HT-29 (cell line): ENCODE data around the gene MACROD1. TPM values are rescaled to one million over a fixed set of nuclear protein-coding genes. Genes with fewer than 3 reads are reported as not detected.
"Not testable (repeated sequence)": the region's sequence is repeated elsewhere in the genome, so short reads cannot be mapped to it uniquely, and the experiment has no call there.

ENCODE experiments used
- DNase-seq: peaks from one replicate; pipeline ENCODE4 v3.0.0-alpha.2; 2015; ENCODE audit warnings: low spot score
- total RNA-seq: library from RNA; depleted of rRNA; stranded (reverse); fragments of >200 nt; shearing (Covaris generic); gene quantifications from 2 replicates; pipeline ENCODE4 v1.2.3, GENCODE V29; 2014

Gene MACROD1
- total RNA-seq, 1 experiment from 2014 or later, result 226 TPM

GRCh38 chr11:64185693-64186491, 20.0 kb upstream of the MACROD1 start, which contains the start of gene STIP1:
STIP1 (plus strand) TSS chr11:64186171; CDS start chr11:64186262, 91 bp downstream.
- peak; percentile 100 for DNase-seq

- peak; percentile 93 for DNase-seq
Observed at GRCh38 chr11:64185175-64185692, 19.3 kb upstream of the MACROD1 start.

- no peak for DNase-seq
Observed at GRCh38 chr11:64183890-64184289, 18.0 kb upstream of the MACROD1 start.

DNA sequence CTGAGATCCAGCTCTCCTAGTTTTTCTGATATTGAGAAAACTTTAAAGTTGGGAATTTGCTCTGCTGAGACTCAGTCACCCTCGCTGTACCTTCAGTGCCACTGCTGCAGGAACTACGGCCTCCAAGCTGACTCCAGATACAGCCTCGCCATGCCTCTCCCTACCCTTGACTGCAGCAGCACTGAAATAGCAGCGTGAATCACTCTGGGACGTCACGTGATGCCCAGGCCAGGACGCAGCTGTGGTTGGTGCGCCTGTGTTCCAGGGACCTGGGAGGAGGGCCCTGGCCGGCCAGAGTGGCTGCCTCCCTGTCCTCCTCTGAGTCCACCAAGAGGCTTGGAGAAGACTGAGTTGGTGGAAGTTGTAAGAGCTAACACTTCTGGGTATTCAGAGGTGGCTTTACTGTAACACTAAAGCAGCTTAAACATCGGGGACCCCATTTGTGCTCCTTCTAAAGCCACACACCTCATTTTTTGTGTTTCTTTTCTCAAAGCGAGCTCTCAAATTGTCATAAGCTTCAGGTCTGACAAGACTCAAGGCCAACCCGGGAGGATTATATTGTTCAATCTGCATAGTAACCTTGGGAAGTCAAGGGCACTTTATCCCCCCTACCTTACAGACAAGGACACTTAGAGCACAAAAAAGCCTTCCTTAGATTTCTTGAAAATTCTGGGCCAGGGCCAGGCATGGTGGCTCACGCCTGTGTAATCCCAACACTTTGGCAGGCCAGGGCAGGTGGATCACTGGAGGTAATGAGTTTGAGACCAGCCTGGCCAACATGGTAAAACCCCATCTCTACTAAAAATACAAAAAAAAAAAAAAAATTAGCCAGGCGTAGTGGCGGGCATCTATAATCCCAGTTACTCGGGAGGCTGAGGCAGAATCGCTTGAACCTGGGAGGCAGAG, 15.8 kb upstream of the MACROD1 start:
- DNase-seq, result peak; percentile 93

- DNase-seq, result no peak
Observed at GRCh38 chr11:64180891-64181290, 15.0 kb upstream of the MACROD1 start.

GRCh38 chr11:64178951-64179639, 13.2 kb upstream of the MACROD1 start:
- no peak for DNase-seq

DNA sequence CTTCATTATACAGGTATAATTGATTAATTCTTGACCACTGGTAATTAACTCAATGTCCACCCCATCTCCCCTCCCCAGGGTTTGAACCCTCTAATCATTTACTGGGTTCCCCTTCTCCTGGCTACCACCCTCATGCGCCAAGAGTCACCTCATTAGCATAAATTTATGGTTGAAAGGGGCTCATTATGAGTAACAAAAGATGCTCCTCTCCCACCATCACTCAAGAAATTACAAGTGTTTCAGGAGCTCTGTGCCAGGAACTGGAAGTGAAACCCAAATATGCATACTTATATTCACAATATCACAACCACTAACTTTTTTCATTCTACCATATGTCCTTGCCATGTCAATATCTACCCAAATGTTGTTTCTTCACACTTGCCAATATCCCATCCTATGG, 12.3 kb upstream of the MACROD1 start:
- no peak for DNase-seq

DNA sequence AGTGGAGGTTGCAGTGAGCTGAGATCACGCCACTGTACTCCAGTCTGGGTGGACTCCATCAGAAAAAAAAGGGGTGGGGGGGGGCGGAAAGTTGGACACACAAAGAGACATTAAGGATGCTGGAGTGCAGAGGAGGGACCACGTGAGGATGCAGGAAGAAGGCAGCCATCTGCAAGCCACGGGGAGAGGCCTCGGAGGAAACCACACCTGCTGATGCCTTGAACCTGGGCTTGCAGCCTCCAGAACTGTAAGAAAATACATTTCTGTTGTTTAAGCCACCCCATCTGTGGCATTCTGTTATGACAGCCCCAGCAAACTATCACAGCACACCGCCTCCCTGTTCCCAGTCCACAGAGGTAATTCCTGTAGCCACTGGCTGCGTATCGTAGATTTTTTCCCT, 10.8 kb upstream of the MACROD1 start:
- DNase-seq, result no peak

GRCh38 chr11:64173616-64174355, 7.9 kb upstream of the MACROD1 start:
- DNase-seq, result no peak

DNA sequence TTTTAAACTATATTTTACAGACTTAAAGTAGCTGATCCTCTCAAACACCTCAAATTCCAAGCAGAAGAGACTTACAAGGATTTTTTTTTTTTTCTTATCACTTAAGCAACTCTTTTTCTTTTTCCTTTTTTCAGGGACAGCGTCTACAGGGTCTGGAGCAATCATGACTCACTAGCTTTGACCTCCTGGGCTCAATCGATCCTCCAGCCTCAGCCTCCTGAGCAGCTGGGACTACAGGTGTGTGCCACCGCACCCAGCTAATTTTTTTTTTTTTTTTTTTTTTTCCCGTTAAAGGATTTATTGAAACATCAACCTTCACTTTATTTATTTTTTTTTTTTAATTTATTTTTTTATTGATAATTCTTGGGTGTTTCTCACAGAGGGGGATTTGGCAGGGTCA, 4.5 kb upstream of the MACROD1 start:
- no peak for DNase-seq

GRCh38 chr11:64165481-64165841, 452 bp downstream of the MACROD1 start:
- peak; percentile 22 for DNase-seq

DNA sequence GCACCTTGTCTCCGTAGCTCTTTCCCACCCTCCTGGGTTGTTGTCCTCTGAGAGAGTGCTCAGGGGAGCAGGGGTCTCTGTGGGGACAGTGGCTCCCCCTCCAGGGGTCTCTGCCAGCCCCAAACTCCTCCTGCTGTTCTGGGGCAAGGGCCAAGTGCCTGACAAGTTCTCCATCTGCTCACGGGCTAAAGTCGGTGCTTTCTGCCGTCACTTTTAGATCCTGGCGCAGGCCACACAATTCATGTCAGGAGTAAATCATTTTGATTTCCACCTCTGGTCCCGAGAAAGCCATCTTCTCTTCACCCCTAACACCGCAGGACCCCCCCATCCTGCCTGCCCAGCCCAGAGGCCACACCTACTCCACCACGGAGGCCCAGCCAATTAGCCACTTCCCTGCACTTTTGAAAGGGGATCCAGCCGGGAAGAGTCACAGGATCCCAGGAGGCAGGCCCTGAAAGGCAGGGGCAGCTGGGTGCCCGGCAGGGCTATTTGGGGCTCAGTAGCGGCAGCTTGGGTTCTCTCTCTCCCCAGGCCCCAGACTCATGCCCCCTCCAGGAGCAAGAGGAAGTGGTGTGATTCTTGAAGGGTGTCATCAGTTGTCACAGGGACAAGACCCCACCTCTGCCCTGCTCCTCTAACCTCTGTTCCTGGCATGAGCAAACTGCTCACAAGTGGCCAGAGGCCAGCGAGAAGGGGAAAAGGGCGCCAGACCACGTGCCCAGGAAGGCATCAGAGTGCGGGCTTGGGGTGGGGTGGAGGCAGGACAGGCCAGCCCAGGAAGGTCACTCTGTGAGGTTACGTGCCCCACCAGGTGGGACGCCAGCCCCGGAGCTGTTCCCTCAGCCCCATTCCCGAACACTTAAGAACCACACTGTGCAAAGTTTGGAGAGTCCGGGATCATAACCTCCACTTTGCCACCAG, 1.3 kb downstream of the MACROD1 start:
- peak; percentile 57 for DNase-seq

GRCh38 chr11:64163951-64164350, 2.0 kb downstream of the MACROD1 start:
- DNase-seq, result no peak

DNA sequence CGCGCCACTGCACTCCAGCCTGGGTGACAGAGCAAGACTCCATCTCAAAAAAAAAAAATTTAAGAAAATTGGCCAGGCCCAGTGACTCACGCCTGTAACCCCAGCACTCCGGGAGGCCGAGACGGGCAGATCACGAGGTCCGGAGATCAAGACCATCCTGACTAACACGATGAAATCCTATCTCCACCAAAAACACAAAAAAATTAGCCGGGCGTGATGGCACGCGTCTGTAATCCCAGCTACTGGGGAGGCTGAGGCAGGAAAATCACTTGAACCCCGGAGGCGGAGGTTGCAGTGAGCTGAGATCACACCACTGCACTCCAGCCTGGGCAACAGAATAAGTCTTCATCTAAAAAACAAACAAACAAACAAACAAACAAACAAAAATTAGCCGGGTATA, 3.1 kb downstream of the MACROD1 start:
- DNase-seq, result not testable (repeated sequence)

GRCh38 chr11:64161037-64161436, 4.9 kb downstream of the MACROD1 start:
- no peak for DNase-seq

GRCh38 chr11:64157631-64158394, 8.1 kb downstream of the MACROD1 start:
- DNase-seq, result no peak

DNA sequence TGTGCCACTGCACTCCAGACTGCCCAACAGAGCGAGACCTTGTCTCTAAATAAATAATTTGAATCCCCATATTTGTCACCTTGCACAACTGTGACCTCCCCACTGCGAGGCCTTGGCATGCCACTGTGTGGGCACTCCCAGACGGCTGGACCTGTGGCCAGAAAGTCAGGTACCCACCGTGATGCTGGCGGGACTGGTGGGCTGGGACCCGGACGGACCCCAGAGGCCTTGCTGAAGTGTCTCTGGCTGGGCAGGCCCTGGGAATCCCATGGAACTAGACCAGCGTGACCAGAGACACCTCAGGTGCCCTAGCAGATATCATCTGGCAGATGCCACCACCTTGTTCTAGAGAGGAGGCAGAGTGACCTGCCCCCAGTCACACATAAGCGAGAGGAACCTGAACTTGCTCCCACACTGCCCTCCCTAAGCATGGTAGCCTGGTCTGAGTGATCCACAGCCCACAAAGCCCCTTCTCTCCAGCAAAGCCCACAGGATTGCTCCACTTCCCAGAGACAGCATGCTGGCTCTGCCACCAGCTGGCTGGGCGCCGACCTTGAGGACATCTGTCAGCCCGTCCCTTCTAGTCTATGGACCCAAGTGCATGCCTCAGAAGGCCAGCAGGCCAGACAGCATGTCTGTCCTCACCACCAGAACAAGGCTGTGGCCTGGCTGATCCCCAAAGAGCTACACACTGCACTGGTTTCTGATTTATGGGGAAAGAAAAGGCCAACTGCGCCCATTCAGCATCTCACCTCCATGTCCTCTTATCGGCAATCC, 9.5 kb downstream of the MACROD1 start:
- DNase-seq, result no peak

- DNase-seq, result no peak
Observed at GRCh38 chr11:64153812-64154211, 12.1 kb downstream of the MACROD1 start.
